ENCODE data around the gene ELN.
A peak's percentile ranks its signal among the peaks of the same experiment; 100 is the strongest.

Gene ELN

GRCh38 chr7:74059681-74060588 lies 32.0 kb downstream of the ELN start:
- DNase-seq (ENCODE audit: low read depth, low spot score), result peak; percentile 66

DNA sequence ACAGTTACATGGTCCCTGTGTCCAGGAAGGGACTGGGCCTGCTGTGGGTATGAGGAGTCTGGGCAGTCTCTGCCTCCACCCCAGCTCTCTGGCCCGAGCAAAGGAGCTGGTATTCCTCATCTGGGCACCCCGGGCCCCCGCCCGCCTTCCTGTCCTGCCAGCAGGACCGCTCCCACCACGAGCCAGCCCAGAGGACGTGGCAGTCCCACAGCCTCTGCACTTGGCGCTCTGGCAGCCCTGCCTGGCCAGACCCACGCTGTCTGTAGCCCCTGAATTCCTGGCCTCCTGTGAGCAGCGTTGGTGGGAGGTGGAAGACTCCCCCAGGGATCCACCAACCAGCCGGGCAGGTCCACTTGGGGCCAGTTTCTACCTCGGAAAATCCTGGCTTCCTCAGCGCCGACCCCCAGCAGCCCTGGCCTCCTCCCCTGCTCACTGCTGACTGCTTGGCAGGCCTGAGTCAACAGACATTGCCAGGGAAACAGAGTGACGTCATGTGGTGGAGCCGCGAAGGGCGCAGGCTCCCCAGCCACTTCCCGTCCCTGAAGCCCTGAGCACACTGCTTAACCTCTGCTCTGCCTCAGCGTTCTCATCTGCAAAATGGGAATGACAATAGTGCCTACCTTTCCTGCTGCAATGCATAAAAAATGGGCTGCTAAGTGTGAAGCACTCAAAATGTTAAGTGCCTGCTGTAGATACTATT lies 34.0 kb downstream of the ELN start:
- DNase-seq (ENCODE audit: low read depth, low spot score), result peak; percentile 95

GRCh38 chr7:74063223-74063641 lies 35.3 kb downstream of the ELN start:
- DNase-seq (ENCODE audit: low read depth, low spot score), result no peak

- DNase-seq (ENCODE audit: low read depth, low spot score), result no peak
These were observed 35.7 kb downstream of the ELN start for GRCh38 chr7:74063646-74064045.

DNA sequence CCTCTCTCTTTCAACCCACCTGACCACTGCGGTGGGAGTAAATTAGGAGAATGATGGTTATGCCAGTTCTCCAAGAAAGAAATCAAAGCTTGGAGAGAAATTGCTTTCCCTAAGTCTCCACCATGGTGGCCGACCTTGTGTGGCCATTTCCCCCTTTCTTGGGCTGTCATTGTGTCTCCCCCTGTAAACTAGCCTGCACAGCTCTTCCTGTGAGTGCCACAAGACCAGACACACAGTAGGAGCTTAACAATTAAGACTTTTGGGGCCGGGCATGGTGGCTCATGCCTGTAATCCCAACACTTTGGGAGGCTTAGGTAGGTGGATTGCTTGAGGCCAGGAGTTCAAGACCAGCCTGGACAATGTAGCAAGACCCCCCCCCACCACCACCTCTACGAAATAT lies 36.7 kb downstream of the ELN start:
- no peak for DNase-seq (ENCODE audit: low read depth, low spot score)

- DNase-seq (ENCODE audit: low read depth, low spot score), result no peak
These were observed 38.7 kb downstream of the ELN start for GRCh38 chr7:74066626-74067025.

GRCh38 chr7:74068378-74069085 lies 40.6 kb downstream of the ELN start:
- no peak for DNase-seq (ENCODE audit: low read depth, low spot score)

DNA sequence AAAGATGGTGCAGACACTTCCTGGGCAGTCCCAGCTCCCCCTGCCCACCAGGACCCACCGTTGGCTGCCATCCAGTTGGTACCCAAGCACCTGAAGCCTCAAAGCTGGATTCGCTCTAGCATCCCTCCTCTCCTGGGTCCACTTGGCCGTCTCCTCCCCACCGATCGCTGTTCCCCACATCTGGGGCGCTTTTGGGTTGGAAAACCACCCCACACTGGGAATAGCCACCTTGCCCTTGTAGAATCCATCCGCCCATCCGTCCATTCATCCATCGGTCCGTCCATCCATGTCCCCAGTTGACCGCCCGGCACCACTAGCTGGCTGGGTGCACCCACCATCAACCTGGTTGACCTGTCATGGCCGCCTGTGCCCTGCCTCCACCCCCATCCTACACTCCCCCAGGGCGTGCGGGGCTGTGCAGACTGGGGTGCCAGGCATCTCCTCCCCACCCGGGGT lies 41.1 kb downstream of the ELN start:
- DNase-seq (ENCODE audit: low read depth, low spot score), result no peak

DNA sequence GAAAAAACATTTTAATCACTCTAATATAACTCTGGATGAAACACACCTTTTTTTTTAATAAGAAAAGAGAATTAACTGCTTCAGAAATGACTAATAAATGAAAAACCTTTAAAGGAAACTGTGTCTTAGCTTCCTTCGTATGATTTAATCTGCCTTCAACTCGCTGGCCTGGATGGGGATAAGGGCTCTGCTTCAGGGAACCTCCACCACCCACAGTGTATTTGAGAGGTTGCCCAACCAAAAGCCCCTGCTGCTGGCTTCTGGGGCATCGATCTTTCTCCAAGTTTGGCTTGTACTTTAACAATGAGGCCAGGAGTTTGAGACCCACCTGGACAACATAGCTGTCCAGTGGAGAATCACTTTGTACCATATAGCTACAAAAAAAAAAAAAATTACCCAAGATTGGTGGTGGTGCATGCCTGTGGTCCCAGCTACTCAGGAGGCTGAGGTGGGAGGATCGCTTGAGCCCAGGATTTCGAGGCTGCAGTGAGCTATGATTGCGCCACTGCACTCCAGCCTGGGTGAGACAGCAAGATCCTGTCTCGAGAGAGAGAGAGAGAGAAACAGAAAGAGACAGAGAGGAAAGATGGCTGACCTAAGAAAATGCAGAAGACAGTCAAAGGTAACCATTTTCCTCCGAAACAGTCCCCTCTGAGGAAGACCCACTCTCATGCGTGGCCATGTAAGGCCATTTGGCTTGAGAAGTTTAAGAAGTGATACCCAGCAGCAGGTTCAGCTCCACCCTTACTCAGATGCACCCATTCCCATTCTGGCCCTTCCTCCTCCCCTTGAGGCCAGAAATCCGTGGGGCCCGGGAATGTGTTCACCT lies 42.0 kb downstream of the ELN start:
- no peak for DNase-seq (ENCODE audit: low read depth, low spot score)

- DNase-seq (ENCODE audit: low read depth, low spot score), result no peak
These were observed 42.6 kb downstream of the ELN start for GRCh38 chr7:74070619-74070921.

DNA sequence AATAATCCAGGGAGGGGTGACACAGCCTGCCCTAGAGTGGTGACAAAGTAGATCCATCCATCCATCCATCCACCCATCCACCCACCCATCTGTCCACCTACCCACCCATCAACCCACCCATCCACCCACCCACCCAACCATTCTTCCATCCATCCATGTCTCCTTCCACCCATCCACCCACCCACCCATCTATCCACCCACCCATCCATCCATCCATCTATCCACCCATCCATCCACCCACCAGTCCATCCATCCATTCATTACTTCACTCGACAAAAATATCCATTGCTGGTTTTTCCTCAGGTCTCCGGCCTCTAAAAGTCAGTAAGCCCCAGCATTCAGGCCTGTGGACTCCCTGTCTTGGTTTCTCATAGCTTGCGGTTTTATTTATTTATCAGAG lies 43.1 kb downstream of the ELN start:
- DNase-seq (ENCODE audit: low read depth, low spot score), result no peak

DNA sequence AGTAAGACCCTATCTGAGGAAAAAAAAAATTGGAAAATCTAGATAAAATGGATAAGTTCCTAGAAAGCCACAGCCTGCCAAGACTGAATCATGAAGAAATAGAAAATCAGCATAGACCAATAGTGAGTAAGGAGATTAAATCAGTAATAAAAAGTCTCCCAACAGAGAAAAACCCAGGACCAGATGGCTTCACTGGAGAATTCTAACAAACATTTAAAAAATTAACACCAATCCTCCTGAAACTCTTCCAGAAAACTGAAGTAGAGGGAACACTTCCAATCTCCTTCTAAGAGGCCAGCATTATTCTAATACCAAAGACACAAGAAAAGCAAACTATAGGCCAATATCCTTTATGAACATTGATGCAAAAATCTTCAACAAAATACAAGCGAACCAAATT lies 46.8 kb downstream of the ELN start:
- no peak for DNase-seq (ENCODE audit: low read depth, low spot score)

GRCh38 chr7:74078461-74078860 lies 50.5 kb downstream of the ELN start:
- DNase-seq (ENCODE audit: low read depth, low spot score), result no peak

DNA sequence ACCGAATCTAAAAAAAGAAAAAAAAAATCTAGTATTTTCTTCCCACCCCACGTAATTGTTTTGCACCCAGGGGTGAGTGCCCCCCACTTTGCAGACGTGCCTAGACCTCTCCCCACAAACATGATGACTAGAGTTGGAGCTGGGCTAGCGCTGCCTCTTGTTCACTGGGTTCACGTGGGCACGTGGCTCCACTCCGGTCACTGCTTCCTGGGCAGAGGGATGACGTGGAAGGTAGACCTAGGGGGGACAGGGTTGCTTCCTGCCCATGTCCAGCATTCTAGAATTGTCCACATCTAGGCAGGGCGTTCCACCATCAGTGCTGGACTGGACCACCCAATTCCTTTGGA lies 54.8 kb downstream of the ELN start:
- no peak for DNase-seq (ENCODE audit: low read depth, low spot score)

- DNase-seq (ENCODE audit: low read depth, low spot score), result peak; percentile 94
These were observed 55.3 kb downstream of the ELN start, which contains the start of gene LIMK1 for GRCh38 chr7:74083117-74083876. LIMK1 (plus strand) TSS chr7:74083804; CDS start chr7:74083991, 187 bp downstream.

- DNase-seq (ENCODE audit: low read depth, low spot score), result peak; percentile 72
These were observed 56.2 kb downstream of the ELN start for GRCh38 chr7:74083928-74084721.

- peak; percentile 59 for DNase-seq (ENCODE audit: low read depth, low spot score)
These were observed 57.0 kb downstream of the ELN start for GRCh38 chr7:74084722-74085578.

DNA sequence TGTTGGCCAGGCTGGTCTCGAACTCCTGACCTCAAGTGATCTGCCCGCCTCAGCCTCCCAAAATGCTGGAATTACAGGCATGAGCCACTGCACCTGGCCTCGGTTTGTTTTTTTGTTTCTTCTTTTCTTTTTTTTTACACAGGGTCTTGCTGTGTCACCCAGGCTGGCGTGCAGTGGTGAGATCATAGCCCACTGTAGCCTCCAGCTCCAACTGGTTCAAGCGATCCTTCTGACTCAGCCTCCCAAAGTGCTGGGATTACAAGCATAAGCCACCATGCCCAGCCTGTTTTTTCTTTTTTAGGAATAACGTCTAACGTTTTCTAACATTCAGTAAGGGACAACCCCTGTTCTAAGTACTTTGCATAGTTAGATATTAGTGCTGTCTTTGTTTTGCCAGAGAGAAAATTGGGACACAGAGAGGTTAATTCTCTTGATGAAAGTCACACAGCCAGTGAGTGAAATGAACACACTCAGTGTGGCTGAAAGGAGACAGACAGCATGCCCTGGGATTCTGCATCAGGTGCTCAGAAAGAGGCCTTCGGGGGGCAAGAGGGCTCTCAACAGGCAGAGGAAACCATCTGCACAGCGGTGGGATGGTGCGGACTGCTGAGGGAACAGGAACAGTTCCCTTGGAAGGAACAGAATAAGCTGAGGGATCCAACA lies 59.9 kb downstream of the ELN start:
- no peak for DNase-seq (ENCODE audit: low read depth, low spot score)
